HCEC 1CT (cell line): ENCODE measurements around the gene PDGFRB.

ENCODE experiments used
- DNase-seq: peaks from one replicate; pipeline ENCODE4 v3.0.0-alpha.2; 2017

Gene PDGFRB

GRCh38 chr5:150129454-150129812, 26.2 kb downstream of the PDGFRB start:
- no peak for DNase-seq

GRCh38 chr5:150126921-150127265, 28.8 kb downstream of the PDGFRB start:
- DNase-seq: no peak

DNA sequence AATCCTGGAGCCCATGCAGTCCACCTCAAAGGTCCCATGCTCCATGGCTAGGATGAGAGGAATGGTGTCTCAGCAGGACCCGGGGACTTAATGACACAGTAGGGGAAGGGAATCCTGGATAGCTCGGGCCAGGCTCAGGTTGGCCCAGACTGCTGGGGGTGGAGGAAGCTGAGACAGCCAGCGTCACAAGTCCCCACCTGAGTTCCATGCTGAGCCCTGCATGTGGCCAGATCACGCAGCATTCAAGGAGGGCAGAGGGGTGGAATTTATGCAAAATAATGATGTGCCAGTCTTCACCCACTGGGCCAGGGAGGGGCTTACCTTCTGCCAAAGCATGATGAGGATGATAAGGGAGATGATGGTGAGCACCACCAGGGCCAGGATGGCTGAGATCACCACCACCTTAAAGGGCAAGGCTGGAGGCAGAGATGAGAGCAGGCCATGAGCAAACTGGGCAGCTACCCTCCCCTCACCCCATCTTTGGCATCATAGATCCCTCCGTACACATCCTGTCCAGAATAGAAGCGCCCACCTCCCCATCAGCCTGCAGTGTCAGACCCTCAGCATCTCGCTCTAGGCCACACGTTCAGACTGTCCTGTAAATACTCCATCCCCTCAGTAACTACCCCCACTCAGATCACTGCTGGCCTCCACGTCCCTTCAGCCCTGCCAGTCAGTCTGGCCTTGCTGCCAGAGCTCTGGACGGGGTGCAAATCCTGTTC, 29.3 kb downstream of the PDGFRB start:
- no peak for DNase-seq

GRCh38 chr5:150125334-150125733, 30.3 kb downstream of the PDGFRB start:
- no peak for DNase-seq

DNA sequence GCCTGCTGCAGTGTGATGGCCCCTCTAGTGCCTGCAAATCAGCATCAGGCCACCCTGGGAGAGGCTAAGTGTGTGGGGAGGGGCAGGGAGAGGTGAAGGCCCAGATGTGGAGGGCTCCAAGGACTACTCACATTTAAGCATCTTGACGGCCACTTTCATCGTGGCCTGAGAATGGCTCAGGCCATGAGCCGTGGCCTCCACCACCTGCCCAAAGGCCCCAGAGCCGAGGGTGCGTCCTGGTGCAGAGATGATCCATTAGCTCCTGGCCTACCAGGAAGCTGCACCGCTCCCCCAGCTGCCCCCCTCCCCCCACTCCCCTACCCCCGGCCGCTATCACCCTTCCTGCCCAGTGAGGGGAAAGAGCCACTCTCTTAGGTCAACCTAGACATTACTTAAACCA, 31.0 kb downstream of the PDGFRB start:
- no peak for DNase-seq

- no peak for DNase-seq
Measured at GRCh38 chr5:150124111-150124557, 31.5 kb downstream of the PDGFRB start.

- no peak for DNase-seq
Measured at GRCh38 chr5:150123542-150123941, 32.1 kb downstream of the PDGFRB start.

- no peak for DNase-seq
Measured at GRCh38 chr5:150122536-150123481, 32.8 kb downstream of the PDGFRB start.

- peak; percentile 32 for DNase-seq
Measured at GRCh38 chr5:150122158-150122510, 33.5 kb downstream of the PDGFRB start.

DNA sequence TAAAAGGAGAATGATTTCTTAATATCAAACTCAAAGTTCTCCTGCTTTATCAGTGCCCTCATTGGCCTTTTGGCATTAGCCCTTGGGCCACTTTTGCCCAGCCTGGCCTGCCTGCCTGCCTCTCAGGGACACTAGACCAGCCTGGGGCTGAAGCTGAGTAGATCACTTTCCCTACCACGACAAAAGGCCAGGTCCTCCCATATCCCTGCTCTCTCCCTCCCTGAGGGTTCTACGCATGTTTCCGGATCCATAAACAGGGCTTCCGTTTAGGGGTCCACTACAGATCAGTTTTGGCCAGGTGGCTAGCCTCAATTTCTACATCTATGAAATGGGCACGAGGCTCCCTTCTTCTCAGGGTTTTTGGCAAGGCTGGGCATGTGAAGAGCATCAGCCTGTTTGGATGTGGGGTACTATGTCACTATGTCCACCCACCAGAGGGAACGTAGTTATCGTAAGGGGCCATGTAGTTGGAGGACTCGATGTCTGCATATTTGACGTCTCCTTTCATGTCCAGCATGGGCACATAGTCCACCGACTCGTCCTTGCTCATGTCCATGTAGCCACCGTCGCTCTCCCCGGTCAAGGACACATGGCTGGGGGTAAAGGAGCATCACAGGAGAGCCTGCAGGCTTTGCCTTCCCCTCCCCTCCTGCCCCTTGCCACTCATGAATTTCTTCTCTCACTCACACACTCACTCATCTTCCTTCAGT, 34.0 kb downstream of the PDGFRB start:
- DNase-seq: no peak

DNA sequence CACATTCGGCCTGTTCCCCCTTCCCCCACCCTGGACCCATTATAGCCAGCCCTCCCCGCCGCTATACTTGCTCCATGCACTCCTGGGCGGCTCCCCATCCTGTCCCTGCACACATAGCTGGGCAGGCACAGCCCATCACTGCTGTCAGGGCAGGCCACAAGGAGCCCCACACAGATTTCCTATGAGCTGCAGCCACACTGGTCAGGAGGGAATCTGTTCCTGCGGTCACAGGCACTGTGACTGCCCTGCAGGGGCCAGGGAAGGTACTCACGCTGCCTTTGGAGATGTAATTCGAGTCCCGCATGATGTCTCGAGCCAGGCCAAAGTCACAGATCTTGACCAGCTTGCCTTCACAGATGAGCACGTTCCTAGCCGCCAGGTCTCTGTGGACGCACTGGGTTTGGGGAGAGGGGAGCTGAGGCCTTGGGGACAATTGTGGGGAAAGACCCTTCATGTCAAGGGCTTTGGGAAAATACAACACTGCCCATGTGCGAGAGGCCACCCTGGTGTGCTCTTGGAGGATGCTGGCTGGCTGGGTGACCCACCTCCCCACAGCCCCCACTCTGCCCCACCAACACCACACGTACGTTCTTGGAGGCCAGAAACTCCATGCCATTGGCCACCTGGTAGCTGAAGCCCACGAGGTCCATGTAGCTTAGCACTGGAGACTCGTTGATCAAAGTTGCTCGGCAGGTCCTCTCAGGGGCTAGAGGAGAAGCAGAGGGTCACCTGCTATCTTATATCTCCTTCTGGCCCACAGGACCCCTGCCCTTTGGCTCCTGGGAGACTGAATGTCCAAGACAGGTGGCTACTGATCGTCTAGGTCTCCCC, 34.8 kb downstream of the PDGFRB start:
- no peak for DNase-seq

DNA sequence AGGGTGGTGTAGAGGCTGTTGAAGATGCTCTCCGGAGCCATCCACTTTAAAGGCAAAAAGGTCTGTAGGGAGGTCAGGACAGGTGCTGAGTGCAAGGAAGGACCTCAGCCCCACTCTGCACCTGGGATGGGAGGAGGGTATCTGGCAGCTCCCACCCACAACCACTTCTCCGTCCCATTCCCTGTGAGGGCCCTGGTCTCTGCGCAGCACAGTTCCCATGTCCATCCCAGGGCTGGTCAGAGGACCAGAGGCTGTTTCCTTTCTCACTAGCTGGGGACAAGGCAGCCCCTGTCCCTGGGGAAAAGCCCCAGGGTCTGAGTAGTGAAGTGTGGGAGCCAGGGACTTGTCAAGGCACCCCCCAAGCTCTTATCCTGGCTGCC, 35.6 kb downstream of the PDGFRB start:
- DNase-seq: no peak

GRCh38 chr5:150119421-150120061, 36.1 kb downstream of the PDGFRB start:
- DNase-seq: no peak

DNA sequence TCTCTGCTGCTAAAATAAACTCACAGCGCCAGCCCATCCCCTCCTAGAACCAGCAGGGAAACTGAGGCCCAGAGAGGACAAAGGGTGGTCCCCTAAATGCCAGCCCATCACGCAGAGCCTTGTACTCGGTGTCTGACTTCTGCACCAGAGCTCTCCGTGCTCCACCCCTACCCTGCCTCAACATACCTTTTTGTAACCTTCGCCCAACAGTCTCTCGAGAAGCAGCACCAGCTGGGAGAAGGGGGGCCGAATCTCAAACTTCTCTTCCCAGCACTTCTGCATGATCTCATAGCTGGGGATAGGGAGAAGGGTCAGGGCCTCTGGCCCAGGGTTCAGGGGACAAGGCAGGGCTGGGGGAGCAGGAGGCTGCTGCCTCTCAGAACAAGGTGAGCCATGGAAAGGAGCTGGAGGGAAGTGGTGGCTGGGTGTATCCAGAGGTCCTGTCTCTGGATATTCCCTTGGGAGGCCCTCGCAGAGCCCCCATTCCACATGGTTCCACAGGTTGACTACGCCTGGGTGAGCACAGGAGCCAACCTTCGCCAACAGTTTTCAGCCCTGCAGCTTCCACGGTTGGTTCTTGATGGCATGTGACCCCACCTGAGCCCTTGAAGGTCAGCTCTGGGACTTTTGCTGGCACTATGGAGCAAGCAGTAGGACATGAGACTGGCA, 37.0 kb downstream of the PDGFRB start:
- no peak for DNase-seq

- no peak for DNase-seq
Measured at GRCh38 chr5:150117945-150118560, 37.6 kb downstream of the PDGFRB start.

GRCh38 chr5:150116667-150117400, 38.8 kb downstream of the PDGFRB start:
- DNase-seq: peak; percentile 16

GRCh38 chr5:150114773-150115408, 40.8 kb downstream of the PDGFRB start:
- DNase-seq: no peak

- no peak for DNase-seq
Measured at GRCh38 chr5:150114102-150114641, 41.5 kb downstream of the PDGFRB start.

DNA sequence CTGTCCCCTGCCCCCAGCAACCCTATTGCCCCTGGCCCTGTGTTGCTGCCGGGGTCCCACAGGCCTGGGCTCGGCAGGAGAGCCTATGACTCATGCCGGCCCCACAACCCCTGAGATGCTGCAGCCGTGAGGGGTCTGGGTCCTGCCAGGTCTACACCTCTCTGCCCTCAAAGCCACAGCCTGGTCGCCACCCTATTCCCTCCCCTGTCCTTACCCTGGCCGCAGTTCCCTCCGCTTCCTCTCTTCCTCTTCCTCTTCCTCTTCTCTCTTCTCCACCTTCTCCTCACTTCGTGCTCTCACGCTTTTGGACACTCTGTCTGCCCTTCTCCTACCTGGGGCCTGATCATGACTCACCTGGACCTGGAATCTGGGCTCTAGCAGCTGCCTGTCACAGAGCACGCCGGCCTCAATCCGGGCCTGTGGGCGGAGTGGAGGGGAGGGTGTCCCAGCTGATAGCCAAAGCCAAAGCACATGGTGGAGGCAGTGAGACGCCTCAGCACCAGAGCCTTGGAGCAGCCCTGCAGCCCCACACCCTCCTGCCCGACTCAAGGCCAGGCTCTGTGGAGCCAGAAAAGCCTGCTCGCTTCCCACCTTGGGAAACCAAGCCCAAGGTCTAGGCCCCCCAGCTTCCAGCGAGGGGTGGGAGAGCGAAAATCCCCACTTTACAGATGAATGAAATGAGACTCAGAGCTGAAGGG, 42.4 kb downstream of the PDGFRB start:
- no peak for DNase-seq
